ENCODE measurements around the gene RAD54L. TPM values are rescaled to one million over a fixed set of nuclear protein-coding genes. Genes with fewer than 3 reads are reported as not detected.

The RAD54L gene
- total and polyA plus RNA-seq, 8 donors, result 4.8 to 16.5 (median 10.8) TPM

DNA sequence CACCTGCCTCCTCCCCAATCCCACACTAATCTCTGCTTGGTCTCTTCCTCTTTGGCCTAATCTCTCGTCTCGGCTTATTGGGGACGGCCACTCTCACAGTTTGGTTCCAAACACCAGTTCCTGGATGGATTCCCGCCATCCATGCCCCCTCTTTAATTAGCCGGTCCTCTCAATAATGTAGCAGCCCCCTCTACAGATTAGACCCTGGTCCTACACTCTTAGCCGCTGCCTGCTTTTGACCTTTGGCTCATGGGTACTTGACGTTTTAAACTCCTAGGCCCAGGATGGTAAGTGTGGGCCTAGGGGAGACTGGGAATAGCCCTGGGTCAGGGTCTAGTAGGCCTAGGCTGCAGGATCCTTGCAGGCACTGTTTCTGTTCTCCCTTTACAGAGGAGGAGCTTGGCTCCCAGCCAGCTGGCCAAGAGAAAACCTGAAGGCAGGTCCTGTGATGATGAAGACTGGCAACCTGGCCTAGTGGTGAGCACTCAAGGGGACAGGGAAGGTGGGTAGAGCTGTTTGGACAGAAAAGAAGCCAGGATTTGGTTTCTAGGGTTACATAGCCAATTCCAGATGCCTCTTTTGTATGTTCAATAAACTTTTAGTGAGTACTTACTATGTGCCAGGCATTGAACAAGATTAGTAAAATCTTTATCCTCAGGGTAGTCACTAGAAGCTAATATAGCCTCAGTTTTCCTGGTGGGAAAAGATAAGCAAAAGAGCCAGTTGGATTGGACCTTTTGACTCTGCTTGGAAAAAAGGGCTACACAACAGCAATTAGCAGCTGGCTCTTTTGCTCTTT is 758 bp downstream of the RAD54L start:
- Histone ChIP-seq H3K9me3 (no peaks in the 10 kb centered on the region), H3K27me3 (no peaks in the 10 kb centered on the region), H3K36me3 (no peaks in the 10 kb centered on the region), H3K27ac (no peak overlapping the region), H3K4me3 (peak overlapping the region; percentile 61 to 62), H3K4me1 (peaks cover 0 to 17% of the 10 kb centered on the region in 2 donors)
- no peak for ATAC-seq
- peak in 1 of 4 donors; percentile 38 for DNase-seq
- intact Hi-C loops (cut with DNase I), result no loop called here
- TF ChIP-seq, protein P1, sequence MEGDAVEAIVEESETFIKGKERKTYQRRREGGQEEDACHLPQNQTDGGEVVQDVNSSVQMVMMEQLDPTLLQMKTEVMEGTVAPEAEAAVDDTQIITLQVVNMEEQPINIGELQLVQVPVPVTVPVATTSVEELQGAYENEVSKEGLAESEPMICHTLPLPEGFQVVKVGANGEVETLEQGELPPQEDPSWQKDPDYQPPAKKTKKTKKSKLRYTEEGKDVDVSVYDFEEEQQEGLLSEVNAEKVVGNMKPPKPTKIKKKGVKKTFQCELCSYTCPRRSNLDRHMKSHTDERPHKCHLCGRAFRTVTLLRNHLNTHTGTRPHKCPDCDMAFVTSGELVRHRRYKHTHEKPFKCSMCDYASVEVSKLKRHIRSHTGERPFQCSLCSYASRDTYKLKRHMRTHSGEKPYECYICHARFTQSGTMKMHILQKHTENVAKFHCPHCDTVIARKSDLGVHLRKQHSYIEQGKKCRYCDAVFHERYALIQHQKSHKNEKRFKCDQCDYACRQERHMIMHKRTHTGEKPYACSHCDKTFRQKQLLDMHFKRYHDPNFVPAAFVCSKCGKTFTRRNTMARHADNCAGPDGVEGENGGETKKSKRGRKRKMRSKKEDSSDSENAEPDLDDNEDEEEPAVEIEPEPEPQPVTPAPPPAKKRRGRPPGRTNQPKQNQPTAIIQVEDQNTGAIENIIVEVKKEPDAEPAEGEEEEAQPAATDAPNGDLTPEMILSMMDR (IDR thresholded peaks at IDR 0.05), result no peak

GRCh38 chr1:46254668-46255067 is 7.1 kb downstream of the RAD54L start:
- intact Hi-C loops (cut with DNase I), result no loop called here
- Histone ChIP-seq H3K9me3 (no peaks in the 10 kb centered on the region), H3K4me3 (no peak overlapping the region), H3K4me1 (no peaks in the 10 kb centered on the region), H3K27ac (no peak overlapping the region), H3K27me3 (no peaks in the 10 kb centered on the region), H3K36me3 (no peaks in the 10 kb centered on the region)
- ATAC-seq (no peak), DNase-seq (no peak)
- TF ChIP-seq, protein P1 (IDR thresholded peaks at IDR 0.05), result no peak

DNA sequence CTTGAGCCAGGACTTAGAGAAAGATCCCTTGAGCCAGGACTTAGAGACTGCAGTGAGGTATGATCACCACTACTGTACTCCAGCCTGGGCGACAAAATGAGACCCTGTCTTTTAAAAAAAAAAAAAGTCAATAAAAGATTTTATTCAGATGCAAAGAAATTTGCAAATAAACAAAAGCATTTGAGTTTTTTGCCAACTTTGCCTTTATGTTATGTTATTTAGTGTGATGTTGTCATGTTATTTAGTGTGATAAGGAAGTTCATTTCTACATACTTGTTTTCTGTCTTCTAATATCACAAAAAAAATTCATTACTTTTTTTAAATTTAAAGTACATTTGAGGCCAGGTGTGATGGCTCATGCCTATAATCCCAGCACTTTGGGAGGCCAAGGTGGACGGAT is 9.0 kb downstream of the RAD54L start:
- H3K36me3 ChIP-seq, result peaks cover 0 to 6% of the 10 kb centered on the region in 2 donors
- no peaks in the 10 kb centered on the region for H3K4me1 ChIP-seq
- H3K27me3 ChIP-seq, result no peaks in the 10 kb centered on the region
- DNase-seq, result no peak
- H3K9me3 ChIP-seq, result no peaks in the 10 kb centered on the region
- no peak overlapping the region for H3K4me3 ChIP-seq
- TF ChIP-seq, protein P1 (IDR thresholded peaks at IDR 0.05), result no peak
- intact Hi-C loops (cut with DNase I), result no loop called here
- H3K27ac ChIP-seq, result no peak overlapping the region
- no peak for ATAC-seq

GRCh38 chr1:46262508-46262907 is 14.9 kb downstream of the RAD54L start:
- no peak overlapping the region for H3K27ac ChIP-seq
- peaks cover 0 to 6% of the 10 kb centered on the region in 2 donors for H3K36me3 ChIP-seq
- H3K9me3 ChIP-seq, result no peaks in the 10 kb centered on the region
- no peaks in the 10 kb centered on the region for H3K4me1 ChIP-seq
- ATAC-seq (no peak), DNase-seq (no peak)
- intact Hi-C loops (cut with DNase I), result no loop called here
- TF ChIP-seq, protein P1 (IDR thresholded peaks at IDR 0.05), result no peak
- no peak overlapping the region for H3K4me3 ChIP-seq
- no peaks in the 10 kb centered on the region for H3K27me3 ChIP-seq

GRCh38 chr1:46263146-46263545 is 15.6 kb downstream of the RAD54L start:
- peaks cover 0 to 6% of the 10 kb centered on the region in 2 donors for H3K36me3 ChIP-seq
- no peaks in the 10 kb centered on the region for H3K9me3 ChIP-seq
- DNase-seq (no peak), ATAC-seq (no peak)
- no peaks in the 10 kb centered on the region for H3K4me1 ChIP-seq
- no peak overlapping the region for H3K4me3 ChIP-seq
- intact Hi-C loops (cut with DNase I), result no loop called here
- no peaks in the 10 kb centered on the region for H3K27me3 ChIP-seq
- H3K27ac ChIP-seq, result no peak overlapping the region
- TF ChIP-seq, protein P1 (IDR thresholded peaks at IDR 0.05), result no peak
